Measurements from ENCODE around the gene PREX1.

PREX1 gene

DNA sequence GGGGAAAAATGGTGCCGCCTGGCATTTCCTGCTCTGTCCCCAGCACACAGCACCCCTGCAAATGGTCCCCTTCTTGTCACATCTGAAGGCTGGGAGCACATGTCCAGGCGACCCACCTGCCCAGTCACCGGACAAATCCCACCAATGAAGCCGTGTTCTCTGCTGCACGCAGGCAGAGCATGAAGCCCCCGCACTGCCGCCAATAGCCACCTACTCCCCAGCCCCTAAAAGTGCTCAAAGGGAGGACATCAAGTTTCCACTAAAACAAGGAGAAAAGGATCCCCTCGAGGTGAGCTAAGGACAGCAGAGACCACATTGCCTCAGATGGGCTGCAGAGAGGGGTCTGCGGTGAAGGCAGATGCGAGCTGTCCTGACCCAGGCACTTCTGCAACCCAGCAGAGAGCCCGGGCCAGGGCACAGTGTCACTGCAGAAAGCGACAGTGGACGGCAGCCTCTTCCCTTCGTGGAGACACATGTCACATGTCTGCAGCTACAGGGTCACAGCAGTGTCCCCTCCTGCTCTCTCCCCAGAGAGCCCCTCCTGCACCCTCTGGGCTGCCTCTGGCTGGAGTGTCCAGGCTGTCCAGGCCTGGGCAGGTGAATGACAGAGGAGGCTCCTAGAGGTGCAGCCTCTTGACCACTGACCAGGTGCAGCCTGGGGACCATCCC is 221.5 kb downstream of the PREX1 start:
- TF ChIP-seq, protein P1, sequence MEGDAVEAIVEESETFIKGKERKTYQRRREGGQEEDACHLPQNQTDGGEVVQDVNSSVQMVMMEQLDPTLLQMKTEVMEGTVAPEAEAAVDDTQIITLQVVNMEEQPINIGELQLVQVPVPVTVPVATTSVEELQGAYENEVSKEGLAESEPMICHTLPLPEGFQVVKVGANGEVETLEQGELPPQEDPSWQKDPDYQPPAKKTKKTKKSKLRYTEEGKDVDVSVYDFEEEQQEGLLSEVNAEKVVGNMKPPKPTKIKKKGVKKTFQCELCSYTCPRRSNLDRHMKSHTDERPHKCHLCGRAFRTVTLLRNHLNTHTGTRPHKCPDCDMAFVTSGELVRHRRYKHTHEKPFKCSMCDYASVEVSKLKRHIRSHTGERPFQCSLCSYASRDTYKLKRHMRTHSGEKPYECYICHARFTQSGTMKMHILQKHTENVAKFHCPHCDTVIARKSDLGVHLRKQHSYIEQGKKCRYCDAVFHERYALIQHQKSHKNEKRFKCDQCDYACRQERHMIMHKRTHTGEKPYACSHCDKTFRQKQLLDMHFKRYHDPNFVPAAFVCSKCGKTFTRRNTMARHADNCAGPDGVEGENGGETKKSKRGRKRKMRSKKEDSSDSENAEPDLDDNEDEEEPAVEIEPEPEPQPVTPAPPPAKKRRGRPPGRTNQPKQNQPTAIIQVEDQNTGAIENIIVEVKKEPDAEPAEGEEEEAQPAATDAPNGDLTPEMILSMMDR (IDR thresholded peaks at IDR 0.05; ENCODE audit: extremely low read depth, missing control alignments), result no peak

DNA sequence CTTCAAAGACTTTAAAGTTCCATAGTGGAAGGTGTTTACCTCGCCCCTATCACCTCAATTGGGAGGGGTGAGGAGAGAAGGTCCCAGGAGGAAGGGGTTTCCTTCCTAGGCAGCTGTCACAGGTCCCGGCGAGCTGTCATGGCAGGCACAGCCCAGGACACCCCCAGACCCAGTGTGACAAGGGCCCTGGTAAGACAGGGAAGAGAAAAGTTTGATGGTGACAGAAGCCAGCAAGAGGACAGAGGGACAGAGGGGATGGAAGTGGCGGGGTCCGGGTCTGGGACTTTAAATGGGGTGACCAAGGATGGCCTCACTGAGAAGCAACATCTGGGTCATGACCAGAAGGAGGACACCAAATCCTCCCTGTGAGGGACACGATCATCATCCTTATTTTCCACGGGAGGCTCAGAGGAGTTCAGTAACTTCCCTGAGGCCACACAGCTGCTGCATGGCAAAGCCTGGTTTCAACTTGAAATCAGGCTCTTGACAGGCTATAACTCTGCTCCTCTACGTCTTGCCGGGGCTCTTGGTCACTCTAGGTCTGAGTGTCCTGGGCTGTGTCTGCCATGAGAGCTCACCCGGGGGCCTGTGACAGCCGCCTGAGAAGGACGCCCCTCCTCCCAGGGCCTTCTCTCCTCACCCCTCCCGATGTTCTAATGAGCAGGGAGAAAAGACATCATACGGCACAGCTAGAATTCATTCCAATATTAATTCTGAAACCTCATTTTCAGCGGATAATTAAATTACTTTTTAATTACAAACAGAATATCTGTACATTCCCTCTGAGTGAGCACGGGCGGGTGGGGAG is 222.2 kb downstream of the PREX1 start:
- TF ChIP-seq, protein P1 (IDR thresholded peaks at IDR 0.05; ENCODE audit: extremely low read depth, missing control alignments), result no peak
- no peak for DNase-seq (ENCODE audit: low spot score)

More for the DNA sequence above, 221.5 kb downstream of the PREX1 start:
- no peak for DNase-seq (ENCODE audit: low spot score)

DNA sequence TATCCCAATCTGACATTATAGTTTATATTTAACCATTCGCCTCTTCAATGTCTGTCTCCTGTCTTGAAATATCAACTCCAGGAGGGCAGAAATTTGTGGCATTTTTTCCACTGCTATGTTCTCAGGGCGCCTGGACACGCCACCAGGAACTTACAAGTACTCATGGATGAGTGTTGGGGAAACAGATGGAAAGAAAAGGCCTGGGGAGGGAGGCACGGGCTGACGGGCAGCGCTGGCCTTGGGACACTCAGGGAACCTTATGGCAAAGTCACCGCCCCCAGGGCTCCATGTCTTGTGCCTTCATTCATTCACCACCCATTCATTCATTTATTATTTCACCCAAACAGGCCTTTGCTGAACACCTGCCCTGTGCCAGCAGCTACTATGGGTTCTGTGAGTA is 222.9 kb downstream of the PREX1 start:
- TF ChIP-seq, protein P1 (IDR thresholded peaks at IDR 0.05; ENCODE audit: extremely low read depth, missing control alignments), result no peak

DNA sequence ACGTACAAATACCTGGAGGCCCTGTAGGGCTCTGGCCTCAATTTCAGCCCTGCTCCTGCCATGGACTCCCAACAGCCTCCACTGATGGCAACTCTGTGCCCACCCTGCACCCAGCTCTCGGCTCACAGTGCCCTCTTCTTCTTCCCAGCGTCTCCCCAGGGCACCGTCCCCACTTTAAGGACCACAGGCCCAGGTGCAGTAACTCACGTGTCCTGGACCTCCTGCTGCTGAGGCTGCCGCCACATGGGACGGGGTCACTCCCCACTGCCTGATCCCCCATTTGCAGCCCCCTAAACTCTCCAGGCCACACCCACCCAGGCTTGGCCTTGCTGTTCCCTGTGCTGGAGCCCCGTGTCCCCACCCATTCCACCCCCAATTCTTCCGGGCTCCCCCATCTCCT is 223.4 kb downstream of the PREX1 start:
- DNase-seq (ENCODE audit: low spot score), result no peak
- TF ChIP-seq, protein P1 (IDR thresholded peaks at IDR 0.05; ENCODE audit: extremely low read depth, missing control alignments), result no peak

More for the DNA sequence above, 222.9 kb downstream of the PREX1 start:
- DNase-seq (ENCODE audit: low spot score), result no peak

DNA sequence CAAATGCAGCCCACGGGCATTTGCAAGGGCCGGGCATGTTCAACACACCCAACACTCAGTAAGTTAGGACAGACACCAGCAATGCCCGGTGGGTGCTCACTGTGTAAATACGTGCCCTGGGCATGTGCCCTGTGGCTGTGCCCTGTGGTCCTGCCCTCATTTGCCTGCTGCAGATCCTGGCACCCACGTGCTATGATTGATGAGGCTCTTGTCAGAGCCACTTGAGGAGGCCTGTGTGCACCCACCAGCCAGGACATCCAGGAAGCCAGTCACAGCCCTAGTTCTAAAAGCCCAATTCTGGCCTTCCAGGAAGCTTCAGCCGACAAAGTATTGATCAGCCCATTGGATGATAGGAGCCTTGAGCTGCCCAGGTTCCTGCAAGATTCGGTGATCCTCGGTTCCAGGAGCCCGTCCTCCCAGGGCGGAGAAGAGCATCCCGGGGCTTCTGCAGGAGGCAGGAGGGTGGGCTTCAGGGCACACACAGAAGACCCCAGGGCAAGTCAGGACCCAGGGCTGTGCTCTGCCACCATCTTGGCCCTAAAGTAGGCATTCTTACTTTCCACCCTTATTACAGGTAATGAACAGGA is 223.9 kb downstream of the PREX1 start:
- TF ChIP-seq, protein P1 (IDR thresholded peaks at IDR 0.05; ENCODE audit: extremely low read depth, missing control alignments), result no peak
- no peak for DNase-seq (ENCODE audit: low spot score)

DNA sequence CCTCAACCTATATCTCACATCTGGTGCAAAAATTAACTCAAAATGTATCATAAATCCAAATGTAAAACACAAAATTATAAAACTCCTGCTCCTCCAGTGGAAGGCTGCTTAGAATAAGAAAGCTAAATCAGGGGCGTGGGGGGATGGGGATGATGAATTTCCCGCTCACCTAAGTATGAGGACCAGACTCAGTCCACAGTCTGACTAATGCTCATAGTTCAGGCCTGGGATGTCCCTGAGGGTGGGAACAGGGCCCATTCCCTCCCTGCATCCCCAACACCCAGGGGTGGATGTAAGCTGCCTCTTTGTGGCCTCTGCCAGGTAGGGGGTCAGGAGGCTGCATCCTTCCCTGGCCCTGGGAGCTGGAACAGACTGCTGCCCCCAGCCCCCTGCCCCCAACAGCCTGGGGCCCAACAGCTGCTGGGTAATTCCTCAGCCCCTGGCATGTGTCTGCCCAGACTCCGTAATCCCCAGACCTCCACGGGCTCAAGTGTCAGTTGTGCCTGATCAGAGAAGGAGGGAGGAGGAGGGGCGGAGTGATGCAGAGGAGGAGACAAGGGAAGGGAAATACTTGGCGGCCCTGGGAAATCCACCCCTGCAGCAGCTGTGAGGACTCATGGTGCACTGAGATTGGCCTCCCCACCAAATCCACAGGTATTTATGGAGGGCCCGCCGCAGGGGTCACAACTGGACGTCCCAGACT is 224.5 kb downstream of the PREX1 start:
- TF ChIP-seq, protein P1 (IDR thresholded peaks at IDR 0.05; ENCODE audit: extremely low read depth, missing control alignments), result no peak

More for the DNA sequence above, 224.5 kb downstream of the PREX1 start:
- no peak for DNase-seq (ENCODE audit: low spot score)

Data from GM20000 (cell line).